MM.1S (cell line): ENCODE measurements around the gene MYPN.

ENCODE experiments used
- CTCF ChIP-seq: fragments of 300-600 bp; sonication (generic); IDR thresholded peaks from 2 replicates; pipeline ENCODE4 v1.5.1; 2016; ENCODE audit warnings: antibody characterized with exemption, low read length, mixed read lengths
- EZH2phosphoT487 ChIP-seq: fragments of 300-600 bp; sonication (generic); IDR thresholded peaks from 2 replicates; pipeline ENCODE4 v1.6.1; 2018; ENCODE audit warnings: antibody characterized with exemption, low read length

- no peak for TF ChIP-seq CTCF
- TF ChIP-seq EZH2phosphoT487 = no peak
Observed at GRCh38 chr10:68180490-68180889, 71.2 kb downstream of the MYPN start.
